ENCODE data around the gene DNAJC13. TPM values are rescaled to one million over a fixed set of nuclear protein-coding genes. Genes with fewer than 3 reads are reported as not detected.
A peak's percentile ranks its signal among the peaks of the same experiment; 100 is the strongest.

DNAJC13 gene
- total RNA-seq, 4 donors from 2014 or later = 21.2 to 86.9 (median 54.6) TPM

GRCh38 chr3:132573797-132574211, 156.5 kb downstream of the DNAJC13 start:
- no peaks in the 10 kb centered on the region for H3K4me1 ChIP-seq
- no peaks in the 10 kb centered on the region for H3K27me3 ChIP-seq
- peak overlapping the region; percentile 70 to 80 for H3K27ac ChIP-seq
- H3K9me3 ChIP-seq = no peaks in the 10 kb centered on the region
- intact Hi-C loops (cut with DNase I; ENCODE audit: low total_unique reads) = no loop called here
- no peaks in the 10 kb centered on the region for H3K36me3 ChIP-seq
- DNase-seq = no peak
- no peak overlapping the region for H3K4me3 ChIP-seq
- no peak for TF ChIP-seq CTCF (IDR thresholded peaks at IDR 0.05)
- no peak for TF ChIP-seq POLR2A (IDR thresholded peaks at IDR 0.05)

- H3K4me3 ChIP-seq = no peak overlapping the region
- no peaks in the 10 kb centered on the region for H3K9me3 ChIP-seq
- no peaks in the 10 kb centered on the region for H3K27me3 ChIP-seq
- intact Hi-C loops (cut with DNase I; ENCODE audit: low total_unique reads) = no loop called here
- TF ChIP-seq CTCF (IDR thresholded peaks at IDR 0.05) (no peak), POLR2A (IDR thresholded peaks at IDR 0.05) (no peak)
- H3K36me3 ChIP-seq = no peaks in the 10 kb centered on the region
- no peaks in the 10 kb centered on the region for H3K4me1 ChIP-seq
- no peak overlapping the region for H3K27ac ChIP-seq
- no peak for DNase-seq
Measured at GRCh38 chr3:132587401-132587800, 170.1 kb downstream of the DNAJC13 start.

Other genes with a start within 250 kb of the DNAJC13 start
- gene ACP3, start 100.1 kb upstream of the DNAJC13 start, total RNA-seq = 1 to 10 TPM in 2 of 4 donors, not detected in 2; 1.4 to 5.6 TPM
- gene ACKR4, start 179.8 kb downstream of the DNAJC13 start, total RNA-seq = 1 to 10 TPM; 2.0 to 4.7 (median 4.4) TPM
- 100 to 1,000 TPM in 1 of 4 donors, 10 to 100 TPM in 3; 24.7 to 115 (median 47.0) TPM for gene ACAD11, start 242.3 kb downstream of the DNAJC13 start, total RNA-seq
- gene UBA5, start 242.8 kb downstream of the DNAJC13 start, total RNA-seq = 10 to 100 TPM; 12.6 to 67.2 (median 39.6) TPM